OCI-LY1 (cell line): ENCODE data around the gene SNAI1.
"Not testable (repeated sequence)": the region's sequence is repeated elsewhere in the genome, so short reads cannot be mapped to it uniquely, and the experiment has no call there.

Experiments
- H2AFZ ChIP-seq: fragments of 200-600 bp; sonication (generic), shearing (Covaris generic); 2 replicates; pipeline ENCODE4 v1.6.0; 2014; ENCODE audit warnings: antibody characterized with exemption, mild to moderate bottlenecking, low read length
- H3F3A ChIP-seq: fragments of 200-600 bp; sonication (generic), shearing (Covaris generic); 2 replicates; pipeline ENCODE4 v1.6.0; 2014; ENCODE audit warnings: mild to moderate bottlenecking, antibody characterized with exemption, low read length, moderate library complexity; ENCODE audit not compliant: insufficient read depth
- H3K27ac ChIP-seq: fragments of 200-600 bp; sonication (generic); 2 replicates; pipeline ENCODE4 v1.5.1; 2014; ENCODE audit warnings: low read length, mixed run types, mild to moderate bottlenecking, low read depth; ENCODE audit not compliant: poor library complexity, severe bottlenecking
- H3K27me3 ChIP-seq: fragments of 200-600 bp; sonication (generic); 2 replicates; pipeline ENCODE4 v1.6.0; 2014; ENCODE audit warnings: antibody characterized with exemption, mild to moderate bottlenecking, low read length, moderate library complexity; ENCODE audit not compliant: insufficient read depth
- H3K36me3 ChIP-seq: fragments of 200-600 bp; sonication (generic); 2 replicates; pipeline ENCODE4 v1.6.1; 2014; ENCODE audit warnings: mild to moderate bottlenecking, antibody characterized with exemption, low read length, moderate library complexity, mixed read lengths; ENCODE audit not compliant: insufficient read depth
- H3K4me1 ChIP-seq: fragments of 200-600 bp; sonication (generic); 2 replicates; pipeline ENCODE4 v1.5.1; 2014; ENCODE audit warnings: mild to moderate bottlenecking, low read length, moderate library complexity; ENCODE audit not compliant: insufficient read depth, severe bottlenecking
- H3K4me2 ChIP-seq: fragments of 200-600 bp; sonication (generic), shearing (Covaris generic); 2 replicates; pipeline ENCODE4 v1.6.1; 2014; ENCODE audit warnings: low read length
- H3K4me3 ChIP-seq: fragments of 200-600 bp; sonication (generic); 2 replicates; pipeline ENCODE4 v1.5.1; 2014; ENCODE audit warnings: low read length, low read depth, mild to moderate bottlenecking, mixed read lengths; ENCODE audit not compliant: poor library complexity, severe bottlenecking
- H3K79me2 ChIP-seq: fragments of 200-600 bp; shearing (Covaris generic); 2 replicates; pipeline ENCODE4 v1.6.1; 2016; ENCODE audit warnings: mixed run types, low read length, mixed read lengths; ENCODE audit not compliant: insufficient read depth
- H3K9ac ChIP-seq: fragments of 200-600 bp; sonication (generic), shearing (Covaris generic); 2 replicates; pipeline ENCODE4 v1.6.1; 2014; ENCODE audit warnings: mild to moderate bottlenecking, low read length, mixed read lengths
- H3K9me2 ChIP-seq: fragments of 200-600 bp; sonication (generic), shearing (Covaris generic); 2 replicates; pipeline ENCODE4 v1.6.1; 2014; ENCODE audit warnings: low read depth, mild to moderate bottlenecking, low read length, mixed read lengths
- H3K9me3 ChIP-seq: fragments of 200-600 bp; shearing (Covaris generic); 2 replicates; pipeline ENCODE4 v1.6.1; 2014; ENCODE audit warnings: low read length, mixed read lengths
- H4K20me1 ChIP-seq: fragments of 200-600 bp; sonication (generic), shearing (Covaris generic); 2 replicates; pipeline ENCODE4 v1.6.0; 2016; ENCODE audit warnings: mild to moderate bottlenecking, low read length; ENCODE audit not compliant: insufficient read depth
- CTCF ChIP-seq: fragments of 200-600 bp; sonication (generic), shearing (Covaris generic); IDR thresholded peaks from 2 replicates; pipeline ENCODE4 v1.5.1; 2017; ENCODE audit warnings: mild to moderate bottlenecking, antibody characterized with exemption, low read length, moderate library complexity, mixed read lengths
- EZH2 ChIP-seq: fragments of 200-600 bp; sonication (generic), shearing (Covaris generic); IDR thresholded peaks from 2 replicates; pipeline ENCODE4 v1.8.0; 2017; ENCODE audit warnings: borderline replicate concordance, mixed run types, mild to moderate bottlenecking, antibody characterized with exemption, low read length, moderate library complexity, mixed read lengths

SNAI1 gene

GRCh38 chr20:49970498-49970897 is 12.3 kb upstream of the SNAI1 start:
- Histone ChIP-seq H3K27ac (no peak overlapping the region), H3K4me3 (no peak overlapping the region), H3K9me2 (no peaks in the 10 kb centered on the region), H3K9ac (no peak overlapping the region), H3K79me2 (no peaks in the 10 kb centered on the region), H3F3A (no peaks in the 10 kb centered on the region), H3K4me1 (no peaks in the 10 kb centered on the region), H3K36me3 (no peaks in the 10 kb centered on the region), H3K27me3 (no peaks in the 10 kb centered on the region), H3K4me2 (no peak overlapping the region), H3K9me3 (no peaks in the 10 kb centered on the region), H4K20me1 (no peaks in the 10 kb centered on the region), H2AFZ (no peak overlapping the region)
- no peak for TF ChIP-seq EZH2

- Histone ChIP-seq H3K4me2 (no peak overlapping the region), H3K9ac (no peak overlapping the region), H3K4me1 (peaks cover 3% of the 10 kb centered on the region), H3K4me3 (no peak overlapping the region), H3K36me3 (no peaks in the 10 kb centered on the region), H3K79me2 (no peaks in the 10 kb centered on the region), H3K9me3 (no peaks in the 10 kb centered on the region), H3F3A (no peaks in the 10 kb centered on the region), H2AFZ (no peak overlapping the region), H4K20me1 (no peaks in the 10 kb centered on the region), H3K27ac (no peak overlapping the region), H3K27me3 (no peaks in the 10 kb centered on the region), H3K9me2 (no peaks in the 10 kb centered on the region)
- TF ChIP-seq CTCF (no peak), EZH2 (no peak)
Observed at GRCh38 chr20:49973981-49974380, 8.8 kb upstream of the SNAI1 start.

- H3F3A ChIP-seq: no peaks in the 10 kb centered on the region
- no peaks in the 10 kb centered on the region for H3K79me2 ChIP-seq
- H4K20me1 ChIP-seq: no peaks in the 10 kb centered on the region
- no peak overlapping the region for H3K4me3 ChIP-seq
- no peaks in the 10 kb centered on the region for H3K9me3 ChIP-seq
- no peaks in the 10 kb centered on the region for H3K36me3 ChIP-seq
- no peak overlapping the region for H2AFZ ChIP-seq
- no peaks in the 10 kb centered on the region for H3K9me2 ChIP-seq
- H3K27me3 ChIP-seq: no peaks in the 10 kb centered on the region
- no peak overlapping the region for H3K27ac ChIP-seq
- TF ChIP-seq EZH2: no peak
- H3K4me2 ChIP-seq: no peak overlapping the region
- H3K4me1 ChIP-seq: peaks cover 18% of the 10 kb centered on the region
- H3K9ac ChIP-seq: no peak overlapping the region
Observed at GRCh38 chr20:49976542-49976941, 6.2 kb upstream of the SNAI1 start.

- H2AFZ ChIP-seq, H3K9me2 ChIP-seq, H3K9ac ChIP-seq, H3K36me3 ChIP-seq, H4K20me1 ChIP-seq, H3K79me2 ChIP-seq, H3K9me3 ChIP-seq, H3K27ac ChIP-seq, H3F3A ChIP-seq, H3K27me3 ChIP-seq, H3K4me3 ChIP-seq, H3K4me2 ChIP-seq: not testable (repeated sequence)
- H3K4me1 ChIP-seq: peaks cover 28% of the 10 kb centered on the region
Observed at GRCh38 chr20:49977740-49978139, 5.0 kb upstream of the SNAI1 start.

GRCh38 chr20:49978685-49979029 is 4.1 kb upstream of the SNAI1 start:
- Histone ChIP-seq H3K4me2 (no peak overlapping the region), H3K9me3 (no peaks in the 10 kb centered on the region), H3K4me1 (peaks cover 34% of the 10 kb centered on the region), H3F3A (no peaks in the 10 kb centered on the region), H3K9ac (no peak overlapping the region), H3K9me2 (no peaks in the 10 kb centered on the region), H3K36me3 (no peaks in the 10 kb centered on the region), H2AFZ (no peak overlapping the region), H3K27me3 (no peaks in the 10 kb centered on the region; the same call in 1 of the 2 replicates), H3K27ac (no peak overlapping the region), H3K4me3 (no peak overlapping the region), H4K20me1 (no peaks in the 10 kb centered on the region), H3K79me2 (no peaks in the 10 kb centered on the region)
- TF ChIP-seq CTCF (no peak), EZH2 (no peak)
